ENCODE data around the gene ANKS1B.

GRCh38 chr12:99455350-99456035 is 529.2 kb downstream of the ANKS1B start:
- TF ChIP-seq CTCF (IDR thresholded peaks at IDR 0.05; ENCODE audit: low read length): no peak
- no peak for TF ChIP-seq EZH2 (IDR thresholded peaks at IDR 0.05; ENCODE audit: borderline replicate concordance, low read length)

All from OCI-LY1 (cell line).